ENCODE data around the gene DNM1.

DNM1 gene

DNA sequence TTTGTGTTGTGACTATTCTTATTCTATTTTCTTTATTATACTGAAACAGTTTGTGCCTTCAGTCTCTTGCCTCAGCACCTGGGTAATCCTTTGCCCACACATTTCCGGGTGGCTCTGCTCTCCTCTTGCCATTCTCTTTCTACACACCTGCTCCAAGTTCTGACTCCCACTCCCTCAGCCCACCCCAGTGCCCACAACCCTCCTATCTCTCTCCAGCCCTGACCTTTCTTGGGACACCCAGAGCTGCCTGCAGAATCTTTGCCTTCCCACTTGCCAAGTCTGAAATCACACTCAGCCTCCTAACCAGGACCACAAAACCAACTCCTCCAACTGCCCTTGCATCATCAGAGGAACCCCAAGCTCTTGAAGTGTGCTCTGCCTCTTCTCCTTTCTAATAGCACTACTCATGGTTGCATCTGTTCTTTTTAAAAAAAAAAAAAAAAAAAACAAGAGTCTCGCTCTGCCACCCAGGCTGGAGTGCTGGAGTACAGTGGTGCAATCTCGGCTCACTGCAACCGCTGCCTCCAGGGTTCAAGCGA lies 77.0 kb downstream of the DNM1 start:
- no peak for DNase-seq

GRCh38 chr9:128282500-128282899 lies 79.3 kb downstream of the DNM1 start:
- DNase-seq = no peak

- no peak for DNase-seq
Measured at GRCh38 chr9:128285033-128285784, 82.0 kb downstream of the DNM1 start.

GRCh38 chr9:128286440-128286839 lies 83.3 kb downstream of the DNM1 start:
- DNase-seq = no peak

GRCh38 chr9:128288273-128289004 lies 85.3 kb downstream of the DNM1 start:
- DNase-seq = no peak

- no peak for DNase-seq
Measured at GRCh38 chr9:128292009-128292408, 88.8 kb downstream of the DNM1 start.

GRCh38 chr9:128293091-128293490 lies 89.9 kb downstream of the DNM1 start:
- no peak for DNase-seq

GRCh38 chr9:128294142-128294541 lies 91.0 kb downstream of the DNM1 start:
- no peak for DNase-seq

- DNase-seq = no peak
Measured at GRCh38 chr9:128296340-128297220, 93.4 kb downstream of the DNM1 start.

- DNase-seq = no peak
Measured at GRCh38 chr9:128297221-128297773, 94.1 kb downstream of the DNM1 start.

GRCh38 chr9:128298535-128299482 lies 95.6 kb downstream of the DNM1 start:
- no peak for DNase-seq

DNA sequence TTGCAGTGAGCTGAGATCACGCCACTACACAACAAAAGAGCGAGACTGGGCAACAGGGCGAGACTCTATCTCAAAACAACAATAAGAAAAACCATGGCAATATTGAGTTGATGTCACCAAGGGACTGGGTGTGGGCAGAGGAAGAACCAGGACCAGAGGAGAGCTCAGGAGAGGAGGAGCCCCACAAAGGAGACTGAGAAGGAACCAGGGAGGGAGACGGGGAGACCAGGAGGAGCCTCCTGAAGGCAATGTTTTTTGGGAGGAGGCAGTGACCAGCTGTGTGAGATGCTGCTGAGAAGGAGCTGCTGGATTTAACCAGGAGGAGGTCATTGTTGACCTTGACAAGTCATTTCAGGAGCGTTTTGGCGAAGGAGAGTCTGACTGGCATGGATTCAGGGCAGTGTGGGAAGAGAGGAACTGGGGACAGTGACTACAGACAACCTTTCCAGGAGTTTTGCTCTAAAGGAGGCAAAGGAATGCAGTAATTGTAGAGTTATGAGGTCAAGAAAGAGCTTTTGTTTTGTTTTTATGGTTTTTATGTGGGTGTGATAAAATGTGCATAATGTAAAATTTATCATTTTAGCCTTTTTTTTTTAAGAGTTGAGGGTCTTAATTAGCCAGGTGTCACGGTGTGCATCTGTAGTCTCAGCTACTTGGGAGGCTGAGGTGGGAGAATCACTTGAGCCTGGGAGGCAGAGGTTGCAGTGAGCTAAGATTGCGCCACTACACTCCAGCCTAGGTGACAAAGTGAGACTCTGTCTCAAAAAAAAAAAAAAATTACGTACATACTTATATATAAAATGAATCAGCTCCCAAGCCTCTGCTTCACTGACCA lies 101.2 kb downstream of the DNM1 start:
- DNase-seq = no peak
